NB4 (cell line): ENCODE data around the gene MAP3K7.

Source experiments
- CTCF ChIP-seq: IDR thresholded peaks from one replicate; pipeline ENCODE4 v1.5.1; 2012; ENCODE audit warnings: low read depth, low read length
- MAX ChIP-seq: IDR thresholded peaks from 2 replicates; pipeline ENCODE4 v1.6.1; 2011; ENCODE audit warnings: low read depth, low read length
- MYC ChIP-seq: IDR thresholded peaks from 2 replicates; pipeline ENCODE4 v1.6.1; 2011; ENCODE audit warnings: low read depth, low read length
- POLR2A ChIP-seq: IDR thresholded peaks from 2 replicates; pipeline ENCODE4 v1.6.1; 2011; ENCODE audit warnings: mild to moderate bottlenecking; ENCODE audit not compliant: insufficient read length; ENCODE audit errors: extremely low read depth

GRCh38 chr6:90586836-90587638 lies at the start of gene MAP3K7:
- TF ChIP-seq POLR2A, result peak; percentile 40
- no peak for TF ChIP-seq CTCF
- TF ChIP-seq MAX, result peak; percentile 74
- no peak for TF ChIP-seq MYC
